Karpas-422 (cell line): ENCODE results near the gene SNX6. TPM values are rescaled to one million over a fixed set of nuclear protein-coding genes. Genes with fewer than 3 reads are reported as not detected.
"Not testable (repeated sequence)": the region's sequence is repeated elsewhere in the genome, so short reads cannot be mapped to it uniquely, and the experiment has no call there.

ENCODE experiments used
- DNase-seq: peaks from one replicate; pipeline ENCODE4 v3.0.0-alpha.2; 2015
- H2AFZ ChIP-seq: fragments of 200-600 bp; sonication (generic); 2 replicates; pipeline ENCODE4 v1.6.1; 2014; ENCODE audit warnings: antibody characterized with exemption, low read length, mixed read lengths
- H3K27ac ChIP-seq: fragments of 200-600 bp; sonication (generic); 2 replicates; pipeline ENCODE4 v1.5.1; 2014; ENCODE audit warnings: mild to moderate bottlenecking, low read length, moderate library complexity
- H3K27me3 ChIP-seq: fragments of 200-600 bp; sonication (generic); 2 replicates; pipeline ENCODE4 v1.6.1; 2014; ENCODE audit warnings: low read length, mixed read lengths
- H3K36me3 ChIP-seq: fragments of 200-600 bp; sonication (generic); 2 replicates; pipeline ENCODE4 v1.6.1; 2014; ENCODE audit warnings: low read length, mixed read lengths; ENCODE audit not compliant: insufficient read depth
- H3K4me1 ChIP-seq: fragments of 200-600 bp; sonication (generic); 2 replicates; pipeline ENCODE4 v1.6.1; 2014; ENCODE audit warnings: mild to moderate bottlenecking, low read length, mixed read lengths
- H3K4me2 ChIP-seq: fragments of 200-600 bp; sonication (generic); 2 replicates; pipeline ENCODE4 v1.6.1; 2014; ENCODE audit warnings: low read length, low read depth, mild to moderate bottlenecking; ENCODE audit not compliant: poor library complexity, severe bottlenecking
- H3K4me3 ChIP-seq: fragments of 200-600 bp; sonication (generic); 2 replicates; pipeline ENCODE4 v1.5.1; 2014; ENCODE audit warnings: mild to moderate bottlenecking, antibody characterized with exemption, low read length, mixed read lengths
- H3K79me2 ChIP-seq: fragments of 200-600 bp; sonication (generic); 2 replicates; pipeline ENCODE4 v1.6.1; 2014; ENCODE audit warnings: mild to moderate bottlenecking, low read length, mixed read lengths
- H3K9ac ChIP-seq: fragments of 200-600 bp; sonication (generic); 2 replicates; pipeline ENCODE4 v1.6.0; 2014; ENCODE audit warnings: low read length
- H3K9me2 ChIP-seq: fragments of 200-600 bp; sonication (generic), shearing (Covaris generic); replicated peaks from 2 replicates; pipeline ENCODE4 v1.6.0; 2014; ENCODE audit warnings: mild to moderate bottlenecking, low read length, moderate library complexity; ENCODE audit not compliant: insufficient read depth
- H3K9me3 ChIP-seq: fragments of 300-700, 200-600 bp; sonication (generic); 2 replicates; pipeline ENCODE4 v1.6.1; 2014; ENCODE audit warnings: low read length, mixed read lengths
- H4K20me1 ChIP-seq: fragments of 200-600 bp; sonication (generic); 2 replicates; pipeline ENCODE4 v1.6.1; 2014; ENCODE audit warnings: mild to moderate bottlenecking, antibody characterized with exemption, low read length, low read depth; ENCODE audit not compliant: insufficient read depth
- total RNA-seq: library from RNA; depleted of rRNA; stranded (reverse); fragments of >200 nt; shearing (Covaris generic); gene quantifications from 2 replicates; pipeline ENCODE4 v1.2.3, GENCODE V29; 2014; ENCODE audit warnings: low replicate concordance

The SNX6 gene
- total RNA-seq, 1 experiment from 2014 or later: 120 TPM

DNA sequence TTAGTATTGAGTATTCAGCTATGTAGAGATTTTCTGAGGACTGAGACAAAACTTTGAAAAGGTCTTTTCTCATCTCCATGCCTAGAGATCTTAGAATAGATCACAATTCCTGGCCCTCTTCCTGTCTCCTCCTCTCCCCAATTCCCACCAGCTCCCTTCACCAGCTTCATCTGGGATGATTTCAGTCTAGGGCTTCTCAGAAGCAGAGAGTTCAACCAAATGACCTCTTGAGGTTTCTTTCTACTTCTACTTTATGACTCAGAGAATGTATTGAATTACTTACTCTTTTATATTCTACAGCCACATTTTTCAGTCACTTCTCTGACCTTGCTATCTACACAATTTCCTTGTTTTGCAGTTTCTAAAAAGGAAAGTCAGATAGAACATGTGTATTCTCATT is 19.4 kb upstream of the SNX6 start:
- Histone ChIP-seq H3K4me2 (no peak overlapping the region), H4K20me1 (no peaks in the 10 kb centered on the region), H3K27ac (no peak overlapping the region), H3K9me3 (no peaks in the 10 kb centered on the region), H3K9ac (no peak overlapping the region), H3K79me2 (no peaks in the 10 kb centered on the region), H2AFZ (no peak overlapping the region), H3K27me3 (no peaks in the 10 kb centered on the region), H3K36me3 (no peaks in the 10 kb centered on the region), H3K9me2 (no peaks in the 10 kb centered on the region), H3K4me3 (no peak overlapping the region), H3K4me1 (no peaks in the 10 kb centered on the region)
- DNase-seq: no peak

DNA sequence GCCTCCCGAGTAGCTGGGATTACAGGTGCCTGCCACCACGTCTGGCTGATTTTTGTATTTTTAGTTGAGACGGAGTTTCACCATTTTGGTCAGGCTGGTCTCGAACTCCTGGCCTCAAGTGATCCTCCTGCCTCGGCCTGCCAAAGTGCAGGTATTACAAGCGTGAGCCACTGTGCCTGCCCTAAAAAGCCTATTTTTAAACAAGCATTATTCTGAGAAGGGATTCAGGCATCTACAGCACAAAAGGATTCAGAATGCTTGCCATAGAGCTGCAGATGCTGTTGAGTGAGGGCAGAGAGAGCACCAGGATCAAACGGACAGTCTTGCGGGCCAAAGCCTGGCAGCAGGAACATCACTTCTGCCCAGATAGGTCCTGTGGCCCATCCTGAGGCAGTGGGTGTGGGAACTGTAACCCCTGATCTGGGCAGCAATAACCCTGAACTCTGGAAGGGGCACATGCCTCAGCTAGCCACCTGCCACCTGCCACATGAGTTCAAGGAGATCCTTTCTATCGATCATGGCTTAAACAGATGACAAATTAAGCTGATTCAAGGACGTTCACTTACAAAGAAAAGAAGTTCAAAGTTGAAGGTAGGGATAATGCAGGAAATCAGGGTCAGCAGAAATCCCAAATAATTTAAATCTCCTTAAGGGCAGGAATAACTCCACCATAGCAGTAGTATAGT is 16.8 kb upstream of the SNX6 start:
- H3K9me3 ChIP-seq: no peaks in the 10 kb centered on the region
- no peak overlapping the region for H2AFZ ChIP-seq
- no peak overlapping the region for H3K4me2 ChIP-seq
- no peaks in the 10 kb centered on the region for H3K36me3 ChIP-seq
- H3K79me2 ChIP-seq: no peaks in the 10 kb centered on the region
- no peak overlapping the region for H3K9ac ChIP-seq
- no peaks in the 10 kb centered on the region for H4K20me1 ChIP-seq
- no peaks in the 10 kb centered on the region for H3K9me2 ChIP-seq
- DNase-seq: no peak
- H3K4me3 ChIP-seq: no peak overlapping the region
- H3K4me1 ChIP-seq: no peaks in the 10 kb centered on the region
- H3K27me3 ChIP-seq: no peaks in the 10 kb centered on the region
- H3K27ac ChIP-seq: no peak overlapping the region

GRCh38 chr14:34643361-34643760 is 13.4 kb upstream of the SNX6 start:
- no peaks in the 10 kb centered on the region for H3K36me3 ChIP-seq
- H3K79me2 ChIP-seq: no peaks in the 10 kb centered on the region
- H2AFZ ChIP-seq: no peak overlapping the region
- no peaks in the 10 kb centered on the region for H3K9me2 ChIP-seq
- H3K4me1 ChIP-seq: no peaks in the 10 kb centered on the region
- H3K4me2 ChIP-seq: no peak overlapping the region
- no peaks in the 10 kb centered on the region for H3K9me3 ChIP-seq
- no peaks in the 10 kb centered on the region for H4K20me1 ChIP-seq
- H3K27ac ChIP-seq: no peak overlapping the region
- H3K27me3 ChIP-seq: no peaks in the 10 kb centered on the region
- DNase-seq: no peak
- no peak overlapping the region for H3K4me3 ChIP-seq
- H3K9ac ChIP-seq: no peak overlapping the region

DNA sequence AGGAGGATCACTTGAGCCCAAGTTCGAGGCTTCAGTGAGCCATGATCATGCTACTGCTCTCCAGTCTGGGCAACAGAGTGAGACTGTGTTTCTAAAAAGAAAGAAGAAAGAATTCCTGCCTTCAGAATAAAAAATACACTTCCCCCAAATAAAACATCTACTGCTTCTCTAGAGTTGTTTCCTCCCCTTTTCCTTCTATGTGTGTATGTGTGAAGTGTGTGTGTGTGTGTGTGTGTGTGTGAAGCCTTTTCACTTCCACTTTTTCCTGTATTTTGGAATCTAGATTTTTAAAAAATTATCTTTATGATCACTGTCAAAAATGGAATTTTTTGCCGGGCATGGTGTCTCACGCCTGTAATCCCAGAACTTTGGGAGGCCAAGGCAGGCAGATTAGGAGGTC is 12.6 kb upstream of the SNX6 start:
- Histone ChIP-seq H3K9me3 (no peaks in the 10 kb centered on the region), H3K36me3 (no peaks in the 10 kb centered on the region), H3K9ac (no peak overlapping the region), H3K9me2 (no peaks in the 10 kb centered on the region), H4K20me1 (no peaks in the 10 kb centered on the region), H3K4me3 (no peak overlapping the region), H3K79me2 (no peaks in the 10 kb centered on the region), H3K27ac (no peak overlapping the region), H3K4me2 (no peak overlapping the region), H2AFZ (no peak overlapping the region), H3K4me1 (no peaks in the 10 kb centered on the region), H3K27me3 (no peaks in the 10 kb centered on the region)
- DNase-seq: no peak

- no peak overlapping the region for H3K4me2 ChIP-seq
- H3K27me3 ChIP-seq: no peaks in the 10 kb centered on the region
- no peak for DNase-seq
- no peak overlapping the region for H2AFZ ChIP-seq
- no peaks in the 10 kb centered on the region for H3K9me2 ChIP-seq
- H3K79me2 ChIP-seq: no peaks in the 10 kb centered on the region
- H3K9ac ChIP-seq: no peak overlapping the region
- no peak overlapping the region for H3K27ac ChIP-seq
- no peaks in the 10 kb centered on the region for H3K9me3 ChIP-seq
- H3K36me3 ChIP-seq: no peaks in the 10 kb centered on the region
- H3K4me1 ChIP-seq: no peaks in the 10 kb centered on the region
- H4K20me1 ChIP-seq: no peaks in the 10 kb centered on the region
- no peak overlapping the region for H3K4me3 ChIP-seq
Measured at GRCh38 chr14:34640826-34641225, 10.9 kb upstream of the SNX6 start.

DNA sequence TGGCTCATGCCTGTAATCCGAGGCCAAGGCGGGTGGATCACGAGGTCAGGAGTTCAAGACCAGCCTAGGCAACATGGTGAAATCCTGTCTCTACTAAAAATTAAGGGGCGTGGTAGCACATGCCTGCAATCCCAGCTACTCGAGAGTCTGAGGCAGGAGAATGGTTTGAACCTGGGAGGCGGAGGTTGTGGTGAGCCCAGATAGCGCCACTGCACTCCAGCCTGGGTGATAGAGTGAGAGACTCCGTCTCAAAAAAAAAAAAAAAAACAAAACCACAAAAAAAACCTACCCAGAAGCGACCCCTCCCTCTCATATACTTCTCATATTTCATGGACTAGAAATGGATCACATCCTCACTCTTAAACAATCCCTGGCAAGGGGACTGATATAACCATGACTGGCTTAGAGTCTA is 4.4 kb upstream of the SNX6 start:
- H3K9me3 ChIP-seq, H3K4me3 ChIP-seq, H3K4me2 ChIP-seq, H3K27me3 ChIP-seq, H3K27ac ChIP-seq, H3K9ac ChIP-seq, H3K36me3 ChIP-seq, H3K79me2 ChIP-seq, H3K4me1 ChIP-seq, DNase-seq, H4K20me1 ChIP-seq, H2AFZ ChIP-seq, H3K9me2 ChIP-seq: not testable (repeated sequence)

GRCh38 chr14:34633742-34634141 is 3.8 kb upstream of the SNX6 start:
- no peak for DNase-seq
- Histone ChIP-seq H2AFZ (no peak overlapping the region), H3K9me3 (no peaks in the 10 kb centered on the region)

DNA sequence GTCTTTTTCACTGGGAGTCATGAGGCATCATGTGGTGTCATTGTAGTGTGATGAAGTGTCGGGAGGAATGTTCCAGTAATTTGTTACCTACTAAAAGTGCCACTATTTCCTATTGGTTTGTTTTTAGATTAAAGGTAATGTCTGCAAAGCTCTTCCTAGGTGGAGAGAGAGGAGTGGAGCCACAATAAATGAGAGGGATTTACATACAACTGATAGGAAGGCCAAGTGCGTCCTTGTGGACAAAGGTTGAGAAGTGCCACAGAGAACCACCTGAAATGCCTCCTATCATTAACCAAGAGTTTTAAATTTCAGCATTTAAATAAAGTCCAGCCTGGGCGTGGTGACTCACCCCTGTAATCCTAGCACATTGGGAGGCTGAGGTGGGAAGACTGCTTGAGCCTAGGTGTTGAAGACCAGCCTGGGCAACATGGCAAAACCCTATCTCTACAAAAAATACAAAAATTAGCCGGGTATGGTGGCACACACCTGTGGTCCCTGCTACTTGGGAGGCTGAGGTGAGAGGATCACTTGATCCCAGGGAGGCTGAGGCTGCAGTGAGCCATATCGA is 2.5 kb upstream of the SNX6 start:
- no peaks in the 10 kb centered on the region for H3K9me3 ChIP-seq
- no peaks in the 10 kb centered on the region; the same call in 1 of the 2 replicates for H4K20me1 ChIP-seq
- peaks cover 24% of the 10 kb centered on the region for H3K79me2 ChIP-seq
- no peak overlapping the region for H2AFZ ChIP-seq
- no peak overlapping the region for H3K4me3 ChIP-seq
- H3K4me2 ChIP-seq: no peak overlapping the region
- DNase-seq: no peak
- peaks cover 14% of the 10 kb centered on the region for H3K4me1 ChIP-seq
- H3K36me3 ChIP-seq: no peaks in the 10 kb centered on the region
- H3K27ac ChIP-seq: no peak overlapping the region
- H3K9me2 ChIP-seq: no peaks in the 10 kb centered on the region
- H3K9ac ChIP-seq: no peak overlapping the region
- no peaks in the 10 kb centered on the region for H3K27me3 ChIP-seq

More at GRCh38 chr14:34633742-34634141, 3.8 kb upstream of the SNX6 start:
- no peak overlapping the region for H3K4me2 ChIP-seq
- no peaks in the 10 kb centered on the region for H3K9me2 ChIP-seq
- no peaks in the 10 kb centered on the region; the same call in 1 of the 2 replicates for H4K20me1 ChIP-seq
- H3K79me2 ChIP-seq: peaks cover 11% of the 10 kb centered on the region
- no peaks in the 10 kb centered on the region for H3K36me3 ChIP-seq
- H3K27ac ChIP-seq: no peak overlapping the region
- no peak overlapping the region for H3K4me3 ChIP-seq
- H3K9ac ChIP-seq: no peak overlapping the region
- no peaks in the 10 kb centered on the region for H3K27me3 ChIP-seq
- peaks cover 9% of the 10 kb centered on the region for H3K4me1 ChIP-seq
